Measurements from ENCODE around the gene CYLD. TPM values are rescaled to one million over a fixed set of nuclear protein-coding genes. Genes with fewer than 3 reads are reported as not detected.

Gene CYLD
- total RNA-seq, 1 experiment from 2014 or later, result 9.8 TPM

DNA sequence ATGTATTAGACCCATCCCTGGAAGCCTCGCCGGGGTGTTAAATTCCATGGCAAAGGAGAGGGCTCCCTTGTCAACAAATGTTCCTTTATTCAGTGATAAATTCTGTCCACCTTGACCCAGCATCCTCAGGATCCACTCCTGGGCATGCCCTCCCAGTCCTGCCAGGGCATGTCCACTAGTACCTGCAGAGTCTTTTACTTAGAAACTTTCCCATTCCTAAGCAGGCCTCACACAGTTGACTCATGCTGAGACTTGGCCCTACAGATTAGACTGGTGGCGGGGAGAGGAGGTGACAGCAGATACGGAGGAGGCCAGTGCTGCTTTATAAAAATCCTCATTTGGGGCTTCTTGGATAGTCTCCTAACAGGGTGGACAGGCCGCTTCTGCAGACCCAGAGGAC lies 88.8 kb downstream of the CYLD start:
- BruUV-seq (replicated peaks), result no TSS peak
- Histone ChIP-seq H3K4me3 (ENCODE audit: low read depth, low read length) (no peak overlapping the region), H3K36me3 (ENCODE audit: control insufficient read depth, insufficient read depth, low read length) (no peaks in the 10 kb centered on the region), H3K27me3 (replicated peaks; ENCODE audit: control insufficient read depth, insufficient read depth, low read length) (peaks cover 1% of the 10 kb centered on the region; the same call in 1 of the 2 replicates), H3K9me3 (peaks cover 6% of the 10 kb centered on the region), H3K4me1 (no peaks in the 10 kb centered on the region)
- Mint-ChIP-seq H3K9me3 (ENCODE audit: unreplicated experiment) (peaks cover 10% of the 10 kb centered on the region), H3K4me1 (ENCODE audit: low read depth, unreplicated experiment) (no peaks in the 10 kb centered on the region), H3K27me3 (ENCODE audit: insufficient read depth, unreplicated experiment) (peaks cover 27% of the 10 kb centered on the region), H3K4me3 (ENCODE audit: unreplicated experiment) (no peak overlapping the region), H3K36me3 (ENCODE audit: insufficient read depth, unreplicated experiment) (no peaks in the 10 kb centered on the region), H3K27ac (ENCODE audit: unreplicated experiment) (no peak overlapping the region)
- no peak for TF ChIP-seq CTCF (IDR thresholded peaks at IDR 0.05; ENCODE audit: insufficient read depth in 1 of 2, low read depth in 1 of 2, low read length in 1 of 2, severe bottlenecking in 1 of 2, unreplicated experiment in 1 of 2)
- ChIA-PET POLR2A (no interaction called here), CTCF (no interaction called here)
- intact Hi-C loops (cut with micrococcal nuclease; ENCODE audit: unreplicated experiment), result loop anchor here (5.0 kb wide), 1 partner anchor 52 kb away; no protein-coding TSS in a partner anchor
- DNase-seq, result no peak

DNA sequence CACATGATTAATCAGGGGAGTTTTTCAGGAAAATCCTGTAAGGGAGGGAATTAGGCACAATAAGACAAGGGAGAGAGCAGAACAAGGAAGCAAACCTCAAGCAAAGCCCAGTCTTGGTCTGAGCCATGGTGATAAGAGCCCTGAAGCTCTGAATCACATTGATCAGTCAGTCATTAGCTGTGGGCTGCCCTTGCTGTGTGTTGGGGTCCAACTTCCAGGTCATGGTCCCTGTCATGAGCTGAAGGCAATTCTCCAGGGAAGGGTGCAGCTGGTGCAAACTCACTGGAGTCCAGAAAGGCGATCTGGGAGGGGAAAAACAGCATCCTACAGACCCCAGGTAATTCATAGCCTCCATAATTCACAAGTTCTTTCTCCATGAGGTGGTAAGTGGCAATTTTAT lies 89.9 kb downstream of the CYLD start:
- no peak for DNase-seq
- Histone ChIP-seq H3K4me1 (no peaks in the 10 kb centered on the region), H3K27me3 (replicated peaks; ENCODE audit: control insufficient read depth, insufficient read depth, low read length) (peaks cover 1% of the 10 kb centered on the region; the same call in 1 of the 2 replicates), H3K9me3 (peaks cover 6% of the 10 kb centered on the region), H3K36me3 (ENCODE audit: control insufficient read depth, insufficient read depth, low read length) (no peaks in the 10 kb centered on the region), H3K4me3 (ENCODE audit: low read depth, low read length) (no peak overlapping the region)
- H3K4me3 Mint-ChIP-seq (ENCODE audit: unreplicated experiment), result no peak overlapping the region
- intact Hi-C loops (cut with micrococcal nuclease; ENCODE audit: unreplicated experiment), result loop anchor here (5.0 kb wide), 1 partner anchor 51 kb away; no protein-coding TSS in a partner anchor
- peaks cover 24% of the 10 kb centered on the region for H3K27me3 Mint-ChIP-seq (ENCODE audit: insufficient read depth, unreplicated experiment)
- H3K9me3 Mint-ChIP-seq (ENCODE audit: unreplicated experiment), result peaks cover 10% of the 10 kb centered on the region
- H3K27ac Mint-ChIP-seq (ENCODE audit: unreplicated experiment), result no peak overlapping the region
- no peak for TF ChIP-seq CTCF (IDR thresholded peaks at IDR 0.05; ENCODE audit: insufficient read depth in 1 of 2, low read depth in 1 of 2, low read length in 1 of 2, severe bottlenecking in 1 of 2, unreplicated experiment in 1 of 2)
- POLR2A ChIA-PET, result no interaction called here
- no peaks in the 10 kb centered on the region for H3K36me3 Mint-ChIP-seq (ENCODE audit: insufficient read depth, unreplicated experiment)
- CTCF ChIA-PET, result interaction anchor here (0.7 to 0.8 kb wide), 2 partner anchors 25 to 1168 kb away, joined by 4 read pairs; no protein-coding TSS in a partner anchor
- BruUV-seq (replicated peaks), result no TSS peak
- no peaks in the 10 kb centered on the region for H3K4me1 Mint-ChIP-seq (ENCODE audit: low read depth, unreplicated experiment)

DNA sequence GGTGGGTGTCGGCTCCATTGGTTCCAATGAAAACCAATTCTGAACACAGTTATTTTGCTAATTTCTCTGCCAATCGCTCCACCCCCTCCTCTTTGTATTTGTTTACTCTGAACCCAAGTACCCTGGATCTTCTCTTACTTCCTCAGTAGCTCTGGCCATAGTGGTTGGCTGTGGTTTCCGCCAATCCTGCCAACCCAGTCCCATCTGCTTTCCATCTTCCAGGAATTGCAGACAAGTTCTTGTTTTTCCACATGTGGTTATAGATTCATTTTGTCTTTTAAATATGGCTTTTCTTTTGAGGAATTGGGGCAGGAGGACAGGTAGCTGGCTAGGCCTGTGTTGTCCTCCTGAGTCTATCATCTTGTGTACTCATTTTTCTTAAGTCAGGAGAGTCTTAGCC lies 92.0 kb downstream of the CYLD start:
- no peak for TF ChIP-seq CTCF (IDR thresholded peaks at IDR 0.05; ENCODE audit: insufficient read depth in 1 of 2, low read depth in 1 of 2, low read length in 1 of 2, severe bottlenecking in 1 of 2, unreplicated experiment in 1 of 2)
- no peak overlapping the region for H3K27ac Mint-ChIP-seq (ENCODE audit: unreplicated experiment)
- BruUV-seq (replicated peaks), result no TSS peak
- H3K36me3 Mint-ChIP-seq (ENCODE audit: insufficient read depth, unreplicated experiment), result no peaks in the 10 kb centered on the region
- ChIA-PET CTCF (no interaction called here), POLR2A (no interaction called here)
- H3K4me1 Mint-ChIP-seq (ENCODE audit: low read depth, unreplicated experiment), result no peaks in the 10 kb centered on the region
- H3K4me1 ChIP-seq, result no peaks in the 10 kb centered on the region
- no peaks in the 10 kb centered on the region for H3K36me3 ChIP-seq (ENCODE audit: control insufficient read depth, insufficient read depth, low read length)
- H3K27me3 ChIP-seq (replicated peaks; ENCODE audit: control insufficient read depth, insufficient read depth, low read length), result peaks cover 1% of the 10 kb centered on the region; the same call in 1 of the 2 replicates
- intact Hi-C loops (cut with micrococcal nuclease; ENCODE audit: unreplicated experiment), result loop anchor here (5.0 kb wide), 1 partner anchor 48 kb away; no protein-coding TSS in a partner anchor
- H3K4me3 Mint-ChIP-seq (ENCODE audit: unreplicated experiment), result no peak overlapping the region
- H3K4me3 ChIP-seq (ENCODE audit: low read depth, low read length), result no peak overlapping the region
- peaks cover 18% of the 10 kb centered on the region for H3K27me3 Mint-ChIP-seq (ENCODE audit: insufficient read depth, unreplicated experiment)
- peaks cover 6% of the 10 kb centered on the region for H3K9me3 ChIP-seq
- peaks cover 10% of the 10 kb centered on the region for H3K9me3 Mint-ChIP-seq (ENCODE audit: unreplicated experiment)
- no peak for DNase-seq

All from Caco-2 (cell line).